ENCODE results near the gene RUNX3.

Gene RUNX3

GRCh38 chr1:24862775-24863483, 67.1 kb downstream of the RUNX3 start:
- H3K4me3 ChIP-seq (ENCODE audit: low read depth, low read length), result no peak overlapping the region
- no peak overlapping the region for H2BK120ac ChIP-seq (ENCODE audit: insufficient read depth, low read length, poor library complexity)
- H3K9ac ChIP-seq (ENCODE audit: low read length), result no peak overlapping the region
- no peaks in the 10 kb centered on the region for H3K36me3 ChIP-seq (ENCODE audit: control insufficient read depth in 1 of 2, insufficient read depth in 2 of 2, low read length in 2 of 2)
- H3K14ac ChIP-seq (ENCODE audit: low read length), result no peak overlapping the region
- peaks cover 0 to 3% of the 10 kb centered on the region in 2 experiments for H3K4me1 ChIP-seq (ENCODE audit: control insufficient read depth in 1 of 2, insufficient read depth in 2 of 2, low read length in 2 of 2)
- no peak overlapping the region for H2BK12ac ChIP-seq (ENCODE audit: low read length)
- H2AK5ac ChIP-seq (ENCODE audit: low read length), result peak overlapping the region; percentile 12
- no peaks in the 10 kb centered on the region for H3K79me1 ChIP-seq (ENCODE audit: low read length)
- no peak overlapping the region for H3K4me2 ChIP-seq (ENCODE audit: low read length)
- H3K23ac ChIP-seq (ENCODE audit: low read length), result no peak overlapping the region
- no peak overlapping the region for H2BK5ac ChIP-seq (ENCODE audit: low read depth, low read length, poor library complexity)
- no peaks in the 10 kb centered on the region for H3K27me3 ChIP-seq (ENCODE audit: insufficient read depth, low read length)
- H2AFZ ChIP-seq (ENCODE audit: insufficient read depth, low read length, poor library complexity), result no peak overlapping the region
- no peak overlapping the region for H3K18ac ChIP-seq (ENCODE audit: low read length)
- DNase-seq, result no peak
- WGBS (ENCODE audit: extremely low coverage, insufficient coverage, insufficient read length), result no CpG with 5 or more reads among the region's 12 CpGs
- no peaks in the 10 kb centered on the region for H3K79me2 ChIP-seq (ENCODE audit: control insufficient read depth, insufficient read depth, low read length, poor library complexity)
- H4K12ac ChIP-seq (ENCODE audit: low read depth, low read length), result no peak overlapping the region
- H3K4ac ChIP-seq (ENCODE audit: low read depth, low read length), result no peak overlapping the region
- no peak overlapping the region for H4K8ac ChIP-seq (ENCODE audit: low read depth, low read length)
- H3K27ac ChIP-seq (ENCODE audit: low read depth, low read length), result no peak overlapping the region
- H3K9me3 ChIP-seq (ENCODE audit: insufficient read depth, low read depth, low read length), result no peaks in the 10 kb centered on the region
- H4K91ac ChIP-seq (ENCODE audit: low read depth, low read length), result no peak overlapping the region

GRCh38 chr1:24861821-24862727, 68.0 kb downstream of the RUNX3 start:
- Histone ChIP-seq H3K79me1 (ENCODE audit: low read length) (no peaks in the 10 kb centered on the region), H3K4me3 (ENCODE audit: low read depth, low read length) (no peak overlapping the region), H3K4ac (ENCODE audit: low read depth, low read length) (no peak overlapping the region), H2BK12ac (ENCODE audit: low read length) (no peak overlapping the region), H3K4me2 (ENCODE audit: low read length) (no peak overlapping the region), H3K14ac (ENCODE audit: low read length) (no peak overlapping the region), H3K27ac (ENCODE audit: low read depth, low read length) (no peak overlapping the region), H3K18ac (ENCODE audit: low read length) (no peak overlapping the region), H2BK120ac (ENCODE audit: insufficient read depth, low read length, poor library complexity) (no peak overlapping the region), H4K12ac (ENCODE audit: low read depth, low read length) (no peak overlapping the region), H3K9me3 (ENCODE audit: insufficient read depth, low read depth, low read length) (no peaks in the 10 kb centered on the region), H2AK5ac (ENCODE audit: low read length) (no peak overlapping the region), H2BK5ac (ENCODE audit: low read depth, low read length, poor library complexity) (no peak overlapping the region), H4K8ac (ENCODE audit: low read depth, low read length) (no peak overlapping the region), H3K4me1 (ENCODE audit: control insufficient read depth in 1 of 2, insufficient read depth in 2 of 2, low read length in 2 of 2) (peaks cover 0 to 3% of the 10 kb centered on the region in 2 experiments), H3K23ac (ENCODE audit: low read length) (no peak overlapping the region), H3K36me3 (ENCODE audit: control insufficient read depth in 1 of 2, insufficient read depth in 2 of 2, low read length in 2 of 2) (no peaks in the 10 kb centered on the region), H4K91ac (ENCODE audit: low read depth, low read length) (no peak overlapping the region), H2AFZ (ENCODE audit: insufficient read depth, low read length, poor library complexity) (no peak overlapping the region), H3K79me2 (ENCODE audit: control insufficient read depth, insufficient read depth, low read length, poor library complexity) (no peaks in the 10 kb centered on the region), H3K27me3 (ENCODE audit: insufficient read depth, low read length) (no peaks in the 10 kb centered on the region), H3K9ac (ENCODE audit: low read length) (no peak overlapping the region)
- WGBS (ENCODE audit: extremely low coverage, insufficient coverage, insufficient read length), result no CpG with 5 or more reads among the region's 28 CpGs
- DNase-seq, result no peak

- H3K14ac ChIP-seq (ENCODE audit: low read length), result no peak overlapping the region
- H3K36me3 ChIP-seq (ENCODE audit: control insufficient read depth in 1 of 2, insufficient read depth in 2 of 2, low read length in 2 of 2), result no peaks in the 10 kb centered on the region
- no peak overlapping the region for H2BK5ac ChIP-seq (ENCODE audit: low read depth, low read length, poor library complexity)
- no peak overlapping the region for H2AFZ ChIP-seq (ENCODE audit: insufficient read depth, low read length, poor library complexity)
- no peak overlapping the region for H4K12ac ChIP-seq (ENCODE audit: low read depth, low read length)
- no peak for DNase-seq
- no peak overlapping the region for H3K9ac ChIP-seq (ENCODE audit: low read length)
- H3K27ac ChIP-seq (ENCODE audit: low read depth, low read length), result no peak overlapping the region
- H2AK5ac ChIP-seq (ENCODE audit: low read length), result no peak overlapping the region
- no peak overlapping the region for H3K4me3 ChIP-seq (ENCODE audit: low read depth, low read length)
- WGBS (ENCODE audit: extremely low coverage, insufficient coverage, insufficient read length), result no CpG with 5 or more reads among the region's 15 CpGs
- no peak overlapping the region for H3K4ac ChIP-seq (ENCODE audit: low read depth, low read length)
- H3K4me2 ChIP-seq (ENCODE audit: low read length), result no peak overlapping the region
- no peak overlapping the region for H2BK12ac ChIP-seq (ENCODE audit: low read length)
- H3K4me1 ChIP-seq (ENCODE audit: control insufficient read depth in 1 of 2, insufficient read depth in 2 of 2, low read length in 2 of 2), result peaks cover 0 to 3% of the 10 kb centered on the region in 2 experiments
- no peak overlapping the region for H3K23ac ChIP-seq (ENCODE audit: low read length)
- H3K79me2 ChIP-seq (ENCODE audit: control insufficient read depth, insufficient read depth, low read length, poor library complexity), result no peaks in the 10 kb centered on the region
- no peak overlapping the region for H2BK120ac ChIP-seq (ENCODE audit: insufficient read depth, low read length, poor library complexity)
- H3K9me3 ChIP-seq (ENCODE audit: insufficient read depth, low read depth, low read length), result no peaks in the 10 kb centered on the region
- H3K18ac ChIP-seq (ENCODE audit: low read length), result no peak overlapping the region
- H4K8ac ChIP-seq (ENCODE audit: low read depth, low read length), result no peak overlapping the region
- no peak overlapping the region for H4K91ac ChIP-seq (ENCODE audit: low read depth, low read length)
- H3K27me3 ChIP-seq (ENCODE audit: insufficient read depth, low read length), result no peaks in the 10 kb centered on the region
- H3K79me1 ChIP-seq (ENCODE audit: low read length), result no peaks in the 10 kb centered on the region
Observed at GRCh38 chr1:24860841-24861240, 69.2 kb downstream of the RUNX3 start.

- H2BK5ac ChIP-seq (ENCODE audit: low read depth, low read length, poor library complexity), result no peak overlapping the region
- peaks cover 0 to 3% of the 10 kb centered on the region in 2 experiments for H3K4me1 ChIP-seq (ENCODE audit: control insufficient read depth in 1 of 2, insufficient read depth in 2 of 2, low read length in 2 of 2)
- H3K4me3 ChIP-seq (ENCODE audit: low read depth, low read length), result no peak overlapping the region
- no peak overlapping the region for H3K23ac ChIP-seq (ENCODE audit: low read length)
- no CpG with 5 or more reads among the region's 10 CpGs for WGBS (ENCODE audit: extremely low coverage, insufficient coverage, insufficient read length)
- no peak overlapping the region for H2BK12ac ChIP-seq (ENCODE audit: low read length)
- no peak for DNase-seq
- no peak overlapping the region for H2AFZ ChIP-seq (ENCODE audit: insufficient read depth, low read length, poor library complexity)
- no peak overlapping the region for H3K4me2 ChIP-seq (ENCODE audit: low read length)
- no peak overlapping the region for H3K4ac ChIP-seq (ENCODE audit: low read depth, low read length)
- no peak overlapping the region for H4K8ac ChIP-seq (ENCODE audit: low read depth, low read length)
- no peaks in the 10 kb centered on the region for H3K79me2 ChIP-seq (ENCODE audit: control insufficient read depth, insufficient read depth, low read length, poor library complexity)
- no peak overlapping the region for H3K27ac ChIP-seq (ENCODE audit: low read depth, low read length)
- H3K9ac ChIP-seq (ENCODE audit: low read length), result no peak overlapping the region
- no peaks in the 10 kb centered on the region for H3K27me3 ChIP-seq (ENCODE audit: insufficient read depth, low read length)
- no peak overlapping the region for H2BK120ac ChIP-seq (ENCODE audit: insufficient read depth, low read length, poor library complexity)
- H3K9me3 ChIP-seq (ENCODE audit: insufficient read depth, low read depth, low read length), result no peaks in the 10 kb centered on the region
- no peaks in the 10 kb centered on the region for H3K36me3 ChIP-seq (ENCODE audit: control insufficient read depth in 1 of 2, insufficient read depth in 2 of 2, low read length in 2 of 2)
- no peak overlapping the region for H4K91ac ChIP-seq (ENCODE audit: low read depth, low read length)
- H3K79me1 ChIP-seq (ENCODE audit: low read length), result no peaks in the 10 kb centered on the region
- H3K14ac ChIP-seq (ENCODE audit: low read length), result no peak overlapping the region
- H4K12ac ChIP-seq (ENCODE audit: low read depth, low read length), result no peak overlapping the region
- no peak overlapping the region for H2AK5ac ChIP-seq (ENCODE audit: low read length)
- H3K18ac ChIP-seq (ENCODE audit: low read length), result no peak overlapping the region
Observed at GRCh38 chr1:24859063-24860010, 70.7 kb downstream of the RUNX3 start.

All from trophoblast cell (in vitro differentiated cells and primary cell).